HEK293 (cell line): ENCODE results near the gene REG1B.

Source experiments
- CTCF ChIA-PET: fragments of 350-600 bp; formaldehyde crosslinking; extraction: SDS; loops from one replicate; lab custom pipeline; 2021; ENCODE audit warnings: antibody characterized with exemption; lab: Yijun Ruan, JAX
- POLR2A ChIA-PET: fragments of 300-600 bp; formaldehyde crosslinking; extraction: SDS; loops from one replicate; lab custom pipeline; 2020; ENCODE audit warnings: antibody characterized with exemption, inconsistent platforms; lab: Yijun Ruan, JAX
- H3K27ac ChIP-seq: fragments of 200-500 bp; sonication (Bioruptor generic); 2 replicates; pipeline ENCODE4 v1.5.1; 2014; ENCODE audit warnings: low read depth, low read length, control low read depth, inconsistent platforms; ENCODE audit errors: extremely low read depth
- H3K36me3 ChIP-seq, 2 experiments: fragments of 200-500 bp in 1 of 2; sonication (Bioruptor generic) in 1 of 2; 1 replicate in 1 of 2; 2 replicates in 1 of 2; pipeline ENCODE4 v1.5.1; 2014 to 2017; ENCODE audit warnings: inconsistent platforms in 2 of 2, low read length in 2 of 2; ENCODE audit not compliant: control insufficient read depth in 2 of 2, insufficient read depth in 1 of 2
- H3K4me1 ChIP-seq: fragments of 200-500 bp; sonication (Bioruptor generic); 2 replicates; pipeline ENCODE4 v1.5.1; 2014; ENCODE audit warnings: mild to moderate bottlenecking, low read length, inconsistent platforms; ENCODE audit not compliant: control insufficient read depth, insufficient read depth
- H3K4me3 ChIP-seq: 2 replicates; pipeline ENCODE4 v1.5.1; 2011; ENCODE audit warnings: low read depth, mild to moderate bottlenecking, control low read depth, low read length, moderate library complexity
- H3K9me3 ChIP-seq: fragments of 200-500 bp; sonication (Bioruptor generic); 2 replicates; pipeline ENCODE4 v1.5.1; 2014; ENCODE audit warnings: low read depth, low read length, inconsistent platforms; ENCODE audit not compliant: control insufficient read depth, insufficient read depth
- GLI2 ChIP-seq: fragments of 450-650 bp; formaldehyde crosslinking; IDR thresholded peaks from 2 replicates; pipeline ENCODE4; 2017; ENCODE audit warnings: missing biosample characterization, missing genetic modification characterization, low read depth, borderline replicate concordance
- KLF17 ChIP-seq: fragments of 450-650 bp; formaldehyde crosslinking; IDR thresholded peaks from 2 replicates; pipeline ENCODE4 v1.5.1; 2016; ENCODE audit warnings: missing biosample characterization, missing genetic modification characterization
- REPIN1 ChIP-seq: fragments of 450-650 bp; formaldehyde crosslinking; IDR thresholded peaks from 2 replicates; pipeline ENCODE4 v1.5.1; 2017; ENCODE audit warnings: missing biosample characterization, missing genetic modification characterization, low read depth
- YY2 ChIP-seq: fragments of 450-650 bp; formaldehyde crosslinking; IDR thresholded peaks from 2 replicates; pipeline ENCODE4 v1.5.1; 2016; ENCODE audit warnings: missing biosample characterization, missing genetic modification characterization
- ZBTB1 ChIP-seq: fragments of 450-650 bp; formaldehyde crosslinking; IDR thresholded peaks from 2 replicates; pipeline ENCODE4 v1.5.1; 2016; ENCODE audit warnings: missing biosample characterization, missing genetic modification characterization
- ZBTB10 ChIP-seq: fragments of 450-650 bp; formaldehyde crosslinking; IDR thresholded peaks from 2 replicates; pipeline ENCODE4 v1.5.1; 2016; ENCODE audit warnings: missing biosample characterization, missing genetic modification characterization
- ZIC2 ChIP-seq: fragments of 450-650 bp; formaldehyde crosslinking; IDR thresholded peaks from 2 replicates; pipeline ENCODE4 v1.5.1; 2016; ENCODE audit warnings: missing biosample characterization, missing genetic modification characterization
- ZNF146 ChIP-seq: fragments of 450-650 bp; formaldehyde crosslinking; IDR thresholded peaks from 2 replicates; pipeline ENCODE4 v1.5.1; 2016; ENCODE audit warnings: missing biosample characterization, missing genetic modification characterization
- ZNF302 ChIP-seq: fragments of 450-650 bp; formaldehyde crosslinking; IDR thresholded peaks from 2 replicates; pipeline ENCODE4 v1.5.1; 2016; ENCODE audit warnings: missing biosample characterization, missing genetic modification characterization, low read depth
- ZNF335 ChIP-seq: fragments of 450-650 bp; formaldehyde crosslinking; conservative IDR thresholded peaks from 2 replicates; pipeline ENCODE4 v1.5.1; 2016; ENCODE audit warnings: missing biosample characterization, missing genetic modification characterization
- ZNF404 ChIP-seq: fragments of 450-650 bp; formaldehyde crosslinking; IDR thresholded peaks from 2 replicates; pipeline ENCODE4 v1.5.1; 2017; ENCODE audit warnings: missing biosample characterization, missing genetic modification characterization
- ZNF560 ChIP-seq: fragments of 450-650 bp; formaldehyde crosslinking; IDR thresholded peaks from 2 replicates; pipeline ENCODE4 v1.5.1; 2017; ENCODE audit warnings: missing biosample characterization, missing genetic modification characterization, borderline replicate concordance
- ZNF610 ChIP-seq: fragments of 450-650 bp; formaldehyde crosslinking; IDR thresholded peaks from 2 replicates; pipeline ENCODE4 v1.5.1; 2016; ENCODE audit warnings: missing biosample characterization, missing genetic modification characterization, borderline replicate concordance
- ZNF654 ChIP-seq: fragments of 450-650 bp; formaldehyde crosslinking; IDR thresholded peaks from 2 replicates; pipeline ENCODE4 v1.5.1; 2016; ENCODE audit warnings: low read depth, missing biosample characterization, missing genetic modification characterization
- ZNF747 ChIP-seq: fragments of 450-650 bp; formaldehyde crosslinking; IDR thresholded peaks from 2 replicates; pipeline ENCODE4 v1.5.1; 2016; ENCODE audit warnings: missing biosample characterization, missing genetic modification characterization
- ZNF785 ChIP-seq: fragments of 450-650 bp; formaldehyde crosslinking; IDR thresholded peaks from 2 replicates; pipeline ENCODE4 v1.5.1; 2016; ENCODE audit warnings: missing biosample characterization, missing genetic modification characterization
- TF ChIP-seq, protein P1 (sequence below): fragments of 450-650 bp; formaldehyde crosslinking; IDR thresholded peaks from 2 replicates; pipeline ENCODE4 v1.5.1; 2016; ENCODE audit warnings: missing biosample characterization, missing genetic modification characterization
- TF ChIP-seq, protein P2 (sequence below): fragments of 450-650 bp; formaldehyde crosslinking; IDR thresholded peaks from 2 replicates; pipeline ENCODE4 v1.5.1; 2016; ENCODE audit warnings: missing biosample characterization, missing genetic modification characterization
- TF ChIP-seq, protein P3 (sequence below): fragments of 450-650 bp; formaldehyde crosslinking; conservative IDR thresholded peaks from 2 replicates; pipeline ENCODE4 v1.5.1; 2016; ENCODE audit warnings: low read depth, missing biosample characterization, missing genetic modification characterization

REG1B gene

DNA sequence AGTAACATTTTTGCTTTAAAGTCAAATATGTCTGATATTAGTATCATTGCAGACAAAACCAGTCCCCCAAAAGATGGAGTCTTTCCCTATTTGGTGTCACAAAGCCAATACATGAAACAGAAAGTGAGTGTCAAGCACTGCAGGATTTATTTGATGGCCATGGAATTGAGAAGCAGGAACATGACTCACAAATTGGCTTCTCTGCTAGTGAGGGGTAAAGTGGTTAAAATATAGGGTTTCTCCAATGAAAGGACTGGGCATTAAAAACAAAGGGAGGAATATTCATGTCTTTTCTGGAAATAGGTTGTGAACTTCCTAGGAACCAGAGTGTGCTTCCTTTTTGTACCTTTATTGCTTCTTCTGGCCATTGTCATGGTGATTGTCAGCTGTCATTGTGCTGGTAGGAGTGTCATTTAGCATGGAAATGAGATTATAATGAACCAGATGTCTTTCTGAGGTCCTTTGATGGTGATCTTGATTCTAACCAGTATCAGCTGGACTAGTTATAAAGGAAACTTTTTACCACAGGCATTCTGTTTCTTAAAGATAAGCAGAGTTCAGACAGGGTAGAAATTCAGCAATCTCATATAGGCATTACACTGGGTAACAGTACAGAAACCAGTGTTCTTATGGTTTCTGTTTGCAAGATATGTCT is 4.1 kb downstream of the REG1B start:
- TF ChIP-seq ZNF610 (no peak), REPIN1 (no peak), ZNF335 (tag by site-specific recombination) (no peak), ZNF747 (tag by site-specific recombination) (no peak), ZNF404 (tag by site-specific recombination) (no peak), KLF17 (tag by site-specific recombination) (no peak), ZNF654 (tag by site-specific recombination) (no peak), YY2 (tag by site-specific recombination) (no peak), ZNF302 (tag by site-specific recombination) (no peak), ZBTB10 (no peak), ZNF146 (no peak), GLI2 (no peak), ZBTB1 (no peak), ZNF560 (tag by site-specific recombination) (no peak), ZNF785 (tag by site-specific recombination) (no peak), ZIC2 (tag by site-specific recombination) (no peak)
- TF ChIP-seq, protein P1, sequence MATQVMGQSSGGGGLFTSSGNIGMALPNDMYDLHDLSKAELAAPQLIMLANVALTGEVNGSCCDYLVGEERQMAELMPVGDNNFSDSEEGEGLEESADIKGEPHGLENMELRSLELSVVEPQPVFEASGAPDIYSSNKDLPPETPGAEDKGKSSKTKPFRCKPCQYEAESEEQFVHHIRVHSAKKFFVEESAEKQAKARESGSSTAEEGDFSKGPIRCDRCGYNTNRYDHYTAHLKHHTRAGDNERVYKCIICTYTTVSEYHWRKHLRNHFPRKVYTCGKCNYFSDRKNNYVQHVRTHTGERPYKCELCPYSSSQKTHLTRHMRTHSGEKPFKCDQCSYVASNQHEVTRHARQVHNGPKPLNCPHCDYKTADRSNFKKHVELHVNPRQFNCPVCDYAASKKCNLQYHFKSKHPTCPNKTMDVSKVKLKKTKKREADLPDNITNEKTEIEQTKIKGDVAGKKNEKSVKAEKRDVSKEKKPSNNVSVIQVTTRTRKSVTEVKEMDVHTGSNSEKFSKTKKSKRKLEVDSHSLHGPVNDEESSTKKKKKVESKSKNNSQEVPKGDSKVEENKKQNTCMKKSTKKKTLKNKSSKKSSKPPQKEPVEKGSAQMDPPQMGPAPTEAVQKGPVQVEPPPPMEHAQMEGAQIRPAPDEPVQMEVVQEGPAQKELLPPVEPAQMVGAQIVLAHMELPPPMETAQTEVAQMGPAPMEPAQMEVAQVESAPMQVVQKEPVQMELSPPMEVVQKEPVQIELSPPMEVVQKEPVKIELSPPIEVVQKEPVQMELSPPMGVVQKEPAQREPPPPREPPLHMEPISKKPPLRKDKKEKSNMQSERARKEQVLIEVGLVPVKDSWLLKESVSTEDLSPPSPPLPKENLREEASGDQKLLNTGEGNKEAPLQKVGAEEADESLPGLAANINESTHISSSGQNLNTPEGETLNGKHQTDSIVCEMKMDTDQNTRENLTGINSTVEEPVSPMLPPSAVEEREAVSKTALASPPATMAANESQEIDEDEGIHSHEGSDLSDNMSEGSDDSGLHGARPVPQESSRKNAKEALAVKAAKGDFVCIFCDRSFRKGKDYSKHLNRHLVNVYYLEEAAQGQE (tag by site-specific recombination) = no peak
- TF ChIP-seq, protein P2, sequence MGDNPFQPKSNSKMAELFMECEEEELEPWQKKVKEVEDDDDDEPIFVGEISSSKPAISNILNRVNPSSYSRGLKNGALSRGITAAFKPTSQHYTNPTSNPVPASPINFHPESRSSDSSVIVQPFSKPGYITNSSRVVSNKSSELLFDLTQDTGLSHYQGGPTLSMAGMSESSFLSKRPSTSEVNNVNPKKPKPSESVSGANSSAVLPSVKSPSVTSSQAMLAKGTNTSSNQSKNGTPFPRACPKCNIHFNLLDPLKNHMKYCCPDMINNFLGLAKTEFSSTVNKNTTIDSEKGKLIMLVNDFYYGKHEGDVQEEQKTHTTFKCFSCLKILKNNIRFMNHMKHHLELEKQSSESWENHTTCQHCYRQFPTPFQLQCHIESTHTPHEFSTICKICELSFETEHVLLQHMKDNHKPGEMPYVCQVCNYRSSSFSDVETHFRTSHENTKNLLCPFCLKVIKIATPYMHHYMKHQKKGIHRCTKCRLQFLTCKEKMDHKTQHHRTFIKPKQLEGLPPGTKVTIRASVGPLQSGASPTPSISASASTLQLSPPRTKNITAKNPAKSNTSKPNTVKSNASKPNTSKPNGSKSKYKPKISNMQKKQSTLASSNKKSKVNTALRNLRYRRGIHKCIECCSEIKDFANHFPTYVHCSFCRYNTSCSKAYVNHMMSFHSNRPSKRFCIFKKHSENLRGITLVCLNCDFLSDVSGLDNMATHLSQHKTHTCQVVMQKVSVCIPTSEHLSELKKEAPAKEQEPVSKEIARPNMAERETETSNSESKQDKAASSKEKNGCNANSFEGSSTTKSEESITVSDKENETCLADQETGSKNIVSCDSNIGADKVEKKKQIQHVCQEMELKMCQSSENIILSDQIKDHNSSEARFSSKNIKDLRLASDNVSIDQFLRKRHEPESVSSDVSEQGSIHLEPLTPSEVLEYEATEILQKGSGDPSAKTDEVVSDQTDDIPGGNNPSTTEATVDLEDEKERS (tag by site-specific recombination) = no peak
- TF ChIP-seq, protein P3, sequence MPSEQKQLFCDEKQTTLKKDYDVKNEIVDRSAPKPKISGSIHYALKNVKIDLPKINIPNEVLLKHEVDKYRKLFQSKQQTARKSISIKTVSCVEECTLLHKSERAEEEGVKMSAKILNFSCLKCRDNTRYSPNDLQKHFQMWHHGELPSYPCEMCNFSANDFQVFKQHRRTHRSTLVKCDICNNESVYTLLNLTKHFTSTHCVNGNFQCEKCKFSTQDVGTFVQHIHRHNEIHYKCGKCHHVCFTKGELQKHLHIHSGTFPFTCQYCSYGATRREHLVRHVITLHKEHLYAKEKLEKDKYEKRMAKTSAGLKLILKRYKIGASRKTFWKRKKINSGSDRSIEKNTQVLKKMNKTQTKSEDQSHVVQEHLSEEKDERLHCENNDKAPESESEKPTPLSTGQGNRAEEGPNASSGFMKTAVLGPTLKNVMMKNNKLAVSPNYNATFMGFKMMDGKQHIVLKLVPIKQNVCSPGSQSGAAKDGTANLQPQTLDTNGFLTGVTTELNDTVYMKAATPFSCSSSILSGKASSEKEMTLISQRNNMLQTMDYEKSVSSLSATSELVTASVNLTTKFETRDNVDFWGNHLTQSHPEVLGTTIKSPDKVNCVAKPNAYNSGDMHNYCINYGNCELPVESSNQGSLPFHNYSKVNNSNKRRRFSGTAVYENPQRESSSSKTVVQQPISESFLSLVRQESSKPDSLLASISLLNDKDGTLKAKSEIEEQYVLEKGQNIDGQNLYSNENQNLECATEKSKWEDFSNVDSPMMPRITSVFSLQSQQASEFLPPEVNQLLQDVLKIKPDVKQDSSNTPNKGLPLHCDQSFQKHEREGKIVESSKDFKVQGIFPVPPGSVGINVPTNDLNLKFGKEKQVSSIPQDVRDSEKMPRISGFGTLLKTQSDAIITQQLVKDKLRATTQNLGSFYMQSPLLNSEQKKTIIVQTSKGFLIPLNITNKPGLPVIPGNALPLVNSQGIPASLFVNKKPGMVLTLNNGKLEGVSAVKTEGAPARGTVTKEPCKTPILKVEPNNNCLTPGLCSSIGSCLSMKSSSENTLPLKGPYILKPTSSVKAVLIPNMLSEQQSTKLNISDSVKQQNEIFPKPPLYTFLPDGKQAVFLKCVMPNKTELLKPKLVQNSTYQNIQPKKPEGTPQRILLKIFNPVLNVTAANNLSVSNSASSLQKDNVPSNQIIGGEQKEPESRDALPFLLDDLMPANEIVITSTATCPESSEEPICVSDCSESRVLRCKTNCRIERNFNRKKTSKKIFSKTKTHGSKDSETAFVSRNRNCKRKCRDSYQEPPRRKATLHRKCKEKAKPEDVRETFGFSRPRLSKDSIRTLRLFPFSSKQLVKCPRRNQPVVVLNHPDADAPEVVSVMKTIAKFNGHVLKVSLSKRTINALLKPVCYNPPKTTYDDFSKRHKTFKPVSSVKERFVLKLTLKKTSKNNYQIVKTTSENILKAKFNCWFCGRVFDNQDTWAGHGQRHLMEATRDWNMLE = no peak
- Histone ChIP-seq H3K4me1 (no peaks in the 10 kb centered on the region), H3K4me3 (no peak overlapping the region), H3K27ac (no peak overlapping the region), H3K36me3 (no peaks in the 10 kb centered on the region), H3K9me3 (no peaks in the 10 kb centered on the region)
- CTCF ChIA-PET = no interaction called here
- POLR2A ChIA-PET = no interaction called here
